ENCODE data around the gene PAQR9.
A peak's percentile ranks its signal among the peaks of the same experiment; 100 is the strongest.

DNA sequence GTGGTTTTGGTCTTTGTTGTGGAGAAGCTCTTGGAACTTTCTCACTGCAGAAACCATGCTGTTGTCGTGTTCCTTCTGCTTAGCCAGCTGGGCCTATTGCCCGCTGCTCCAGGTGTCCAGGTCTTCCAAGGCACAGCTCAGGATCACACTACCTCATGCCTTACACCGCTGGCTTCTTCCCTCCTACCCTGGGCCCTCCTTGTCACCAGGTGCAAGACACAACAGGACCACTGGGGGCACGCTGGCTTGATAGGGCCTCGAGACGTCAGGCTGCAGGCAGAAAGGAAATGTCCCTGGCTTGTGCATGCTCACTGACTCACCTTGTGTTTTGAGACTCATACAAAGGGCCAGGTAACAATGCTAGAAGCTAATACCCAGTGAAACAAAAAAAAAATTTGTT, 32.3 kb downstream of the PAQR9 start:
- TF ChIP-seq, protein P1, sequence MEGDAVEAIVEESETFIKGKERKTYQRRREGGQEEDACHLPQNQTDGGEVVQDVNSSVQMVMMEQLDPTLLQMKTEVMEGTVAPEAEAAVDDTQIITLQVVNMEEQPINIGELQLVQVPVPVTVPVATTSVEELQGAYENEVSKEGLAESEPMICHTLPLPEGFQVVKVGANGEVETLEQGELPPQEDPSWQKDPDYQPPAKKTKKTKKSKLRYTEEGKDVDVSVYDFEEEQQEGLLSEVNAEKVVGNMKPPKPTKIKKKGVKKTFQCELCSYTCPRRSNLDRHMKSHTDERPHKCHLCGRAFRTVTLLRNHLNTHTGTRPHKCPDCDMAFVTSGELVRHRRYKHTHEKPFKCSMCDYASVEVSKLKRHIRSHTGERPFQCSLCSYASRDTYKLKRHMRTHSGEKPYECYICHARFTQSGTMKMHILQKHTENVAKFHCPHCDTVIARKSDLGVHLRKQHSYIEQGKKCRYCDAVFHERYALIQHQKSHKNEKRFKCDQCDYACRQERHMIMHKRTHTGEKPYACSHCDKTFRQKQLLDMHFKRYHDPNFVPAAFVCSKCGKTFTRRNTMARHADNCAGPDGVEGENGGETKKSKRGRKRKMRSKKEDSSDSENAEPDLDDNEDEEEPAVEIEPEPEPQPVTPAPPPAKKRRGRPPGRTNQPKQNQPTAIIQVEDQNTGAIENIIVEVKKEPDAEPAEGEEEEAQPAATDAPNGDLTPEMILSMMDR (IDR thresholded peaks at IDR 0.05; ENCODE audit: borderline replicate concordance, extremely low read depth, low read length, poor library complexity, severe bottlenecking): peak; percentile 49
- no peak for TF ChIP-seq EZH2 (IDR thresholded peaks at IDR 0.05; ENCODE audit: borderline replicate concordance, low read depth, low read length, severe bottlenecking)

Measured in DND-41 (cell line).